Measurements from ENCODE around the gene DERA. TPM values are rescaled to one million over a fixed set of nuclear protein-coding genes. Genes with fewer than 3 reads are reported as not detected.

Gene DERA
- total RNA-seq, 1 experiment from 2014 or later: 22.6 TPM

- H3K9me3 ChIP-seq (ENCODE audit: control insufficient read depth, insufficient read depth, low read depth, low read length): no peaks in the 10 kb centered on the region
- CTCF ChIA-PET: no interaction called here
- intact Hi-C loops (cut with micrococcal nuclease; ENCODE audit: unreplicated experiment): no loop called here
- ATAC-seq (no peak), DNase-seq (ENCODE audit: low read depth, low spot score) (no peak)
- TF ChIP-seq TCF7L2 (IDR thresholded peaks at IDR 0.05; ENCODE audit: low read depth, low read length) (no peak), REST (IDR thresholded peaks at IDR 0.05; ENCODE audit: insufficient read depth in 1 of 2, low read depth in 2 of 2, low read length in 1 of 2) (no peak), CTCF (IDR thresholded peaks at IDR 0.05) (no peak), SIN3A (IDR thresholded peaks at IDR 0.05; ENCODE audit: borderline replicate concordance, insufficient read depth, low read depth, low read length) (no peak), POLR2AphosphoS5 (IDR thresholded peaks at IDR 0.05; ENCODE audit: low read depth, low read length) (no peak)
- H3K27ac ChIP-seq (ENCODE audit: low read length): no peak overlapping the region
- no peaks in the 10 kb centered on the region for H3K27me3 ChIP-seq (ENCODE audit: control insufficient read depth, insufficient read depth, low read length)
- in situ Hi-C loops (cut with HindIII; ENCODE audit: low pct_unique_long_range_greater_than_20kb, low sequenced_read_pairs): no loop called here
- BruUV-seq (replicated peaks): no TSS peak
- no peaks in the 10 kb centered on the region for H3K36me3 ChIP-seq (ENCODE audit: control insufficient read depth, insufficient read depth, low read length)
- H3K4me1 ChIP-seq (ENCODE audit: control insufficient read depth, insufficient read depth, low read length): no peaks in the 10 kb centered on the region
- H3K4me3 ChIP-seq (ENCODE audit: low read depth in 2 of 2, low read length in 2 of 2): no peak overlapping the region
- POLR2A ChIA-PET: no interaction called here
Measured at GRCh38 chr12:16074894-16075293, 163.8 kb downstream of the DERA start.

GRCh38 chr12:16075887-16076286 lies 164.8 kb downstream of the DERA start:
- Histone ChIP-seq H3K36me3 (ENCODE audit: control insufficient read depth, insufficient read depth, low read length) (no peaks in the 10 kb centered on the region), H3K9me3 (ENCODE audit: control insufficient read depth, insufficient read depth, low read depth, low read length) (no peaks in the 10 kb centered on the region), H3K4me3 (ENCODE audit: low read depth in 2 of 2, low read length in 2 of 2) (no peak overlapping the region), H3K27me3 (ENCODE audit: control insufficient read depth, insufficient read depth, low read length) (no peaks in the 10 kb centered on the region), H3K27ac (ENCODE audit: low read length) (no peak overlapping the region), H3K4me1 (ENCODE audit: control insufficient read depth, insufficient read depth, low read length) (no peaks in the 10 kb centered on the region)
- BruUV-seq (replicated peaks): no TSS peak
- no peak for TF ChIP-seq REST (IDR thresholded peaks at IDR 0.05; ENCODE audit: insufficient read depth in 1 of 2, low read depth in 2 of 2, low read length in 1 of 2)
- intact Hi-C loops (cut with micrococcal nuclease; ENCODE audit: unreplicated experiment) (no loop called here), in situ Hi-C loops (cut with HindIII; ENCODE audit: low pct_unique_long_range_greater_than_20kb, low sequenced_read_pairs) (no loop called here)
- ATAC-seq (no peak), DNase-seq (ENCODE audit: low read depth, low spot score) (no peak)
- ChIA-PET POLR2A (no interaction called here), CTCF (no interaction called here)

All from Panc1 (cell line).